H1 (cell line): Measurements from ENCODE around the gene CAPN13.

Experiments used
- FOSL1 ChIP-seq: IDR thresholded peaks from 2 replicates; pipeline ENCODE4 v1.6.1; 2011; ENCODE audit warnings: mild to moderate bottlenecking, low read depth, low read length, moderate library complexity; ENCODE audit not compliant: insufficient read depth
- GTF2F1 ChIP-seq: IDR thresholded peaks from 2 replicates; pipeline ENCODE4 v1.6.1; 2012; ENCODE audit warnings: low read depth, low read length, improper control_type of control experiment, borderline replicate concordance
- MAFK ChIP-seq: IDR thresholded peaks from 2 replicates; pipeline ENCODE4 v1.6.1; 2012; ENCODE audit warnings: low read depth, mild to moderate bottlenecking, improper control_type of control experiment, low read length
- POLR2AphosphoS5 ChIP-seq: IDR thresholded peaks from 2 replicates; pipeline ENCODE4 v1.6.1; 2011; ENCODE audit warnings: low read depth, low read length
- RXRA ChIP-seq: IDR thresholded peaks from 2 replicates; pipeline ENCODE4 v1.6.1; 2011; ENCODE audit warnings: low read depth, mild to moderate bottlenecking, low read length, moderate library complexity; ENCODE audit not compliant: insufficient read depth

- TF ChIP-seq RXRA (no peak), MAFK (no peak), GTF2F1 (no peak), POLR2AphosphoS5 (no peak), FOSL1 (no peak)
These were observed 100.5 kb downstream of the CAPN13 start for GRCh38 chr2:30706534-30707303.
